Muscle of leg (tissue), 11 donors: ENCODE data around the gene PRKCE. TPM values are rescaled to one million over a fixed set of nuclear protein-coding genes. Genes with fewer than 3 reads are reported as not detected.
A peak's percentile ranks its signal among the peaks of the same experiment; 100 is the strongest.

ENCODE experiments used
- DNase-seq: peaks from one replicate; pipeline ENCODE4 v3.0.0; 2013
- H3K27ac ChIP-seq: one replicate; pipeline ENCODE4 v1.5.1; 2013; ENCODE audit warnings: mild to moderate bottlenecking, low read length, control low read depth
- H3K27me3 ChIP-seq: one replicate; pipeline ENCODE4 v1.6.1; 2013; ENCODE audit warnings: low read length; ENCODE audit not compliant: control insufficient read depth, insufficient read depth
- H3K36me3 ChIP-seq: one replicate; pipeline ENCODE4 v1.6.1; 2013; ENCODE audit warnings: low read length; ENCODE audit not compliant: control insufficient read depth, insufficient read depth
- H3K4me1 ChIP-seq: one replicate; pipeline ENCODE4 v1.6.1; 2013; ENCODE audit warnings: low read length; ENCODE audit not compliant: control insufficient read depth, insufficient read depth
- H3K4me3 ChIP-seq: one replicate; pipeline ENCODE4 v1.5.1; 2013; ENCODE audit warnings: low read length, control low read depth
- H3K9me3 ChIP-seq: replicated peaks from 2 replicates; pipeline ENCODE4 v1.6.1; 2013; ENCODE audit warnings: low read depth, low read length; ENCODE audit not compliant: control insufficient read depth
- WGBS: methylation state at CpG from one replicate; pipeline ENCODE4 v1.1.5; 2013; ENCODE audit warnings: missing lambda C conversion rate; ENCODE audit not compliant: insufficient coverage; 5-methylcytosine and 5-hydroxymethylcytosine counted together
- polyA plus RNA-seq, 8 donors: library from polyadenylated mRNA; unstranded; fragments of 120-200 nt; gene quantifications; one replicate each; pipeline versions ENCODE4 v1.2.1 to v1.2.3, GENCODE V29; 2013; ENCODE audit warnings: inconsistent platforms in 1 of 8, low replicate concordance in 1 of 8; ENCODE audit not compliant: insufficient read length in 8 of 8, insufficient read depth in 1 of 8
- total RNA-seq: library from RNA; stranded (reverse); fragments of 120-200 nt; gene quantifications from one replicate; pipeline ENCODE4 v1.2.4, GENCODE V29; 2013

Gene PRKCE
- total and polyA plus RNA-seq, 9 donors = 3.5 to 8.6 (median 6.3) TPM

DNA sequence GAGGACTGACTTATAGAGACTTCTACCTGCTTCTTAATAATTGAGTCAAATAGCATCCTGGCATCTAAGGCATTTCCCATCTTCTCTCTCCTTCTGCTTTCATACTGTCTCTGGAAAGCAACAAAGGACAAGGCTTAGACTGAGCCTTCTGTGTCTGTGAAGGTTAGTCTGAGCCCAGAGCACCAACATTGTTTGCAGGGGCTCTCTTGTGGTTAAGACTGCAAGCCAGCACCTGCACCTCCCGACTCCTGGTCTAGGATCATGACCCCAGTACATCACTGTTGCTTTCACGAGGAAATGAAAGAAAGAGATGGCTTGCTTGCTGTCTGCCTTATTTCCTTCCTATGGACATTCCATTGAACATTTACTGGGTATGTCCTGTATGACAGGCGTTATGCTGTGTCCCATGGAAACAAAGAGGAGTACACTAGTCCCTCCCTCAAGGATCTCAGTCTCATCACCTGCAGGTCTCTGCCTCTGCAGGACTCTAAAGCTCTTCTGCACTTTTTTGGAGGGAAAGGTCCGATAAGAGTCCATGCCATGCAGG is 330.0 kb downstream of the PRKCE start:
- Histone ChIP-seq H3K27ac (no peak overlapping the region), H3K4me1 (no peaks in the 10 kb centered on the region), H3K4me3 (no peak overlapping the region), H3K27me3 (peaks cover 3% of the 10 kb centered on the region), H3K36me3 (peaks cover 6% of the 10 kb centered on the region), H3K9me3 (no peaks in the 10 kb centered on the region)
- no peak for DNase-seq
- WGBS = 74% methylated on average over 4 of the region's 4 CpGs

DNA sequence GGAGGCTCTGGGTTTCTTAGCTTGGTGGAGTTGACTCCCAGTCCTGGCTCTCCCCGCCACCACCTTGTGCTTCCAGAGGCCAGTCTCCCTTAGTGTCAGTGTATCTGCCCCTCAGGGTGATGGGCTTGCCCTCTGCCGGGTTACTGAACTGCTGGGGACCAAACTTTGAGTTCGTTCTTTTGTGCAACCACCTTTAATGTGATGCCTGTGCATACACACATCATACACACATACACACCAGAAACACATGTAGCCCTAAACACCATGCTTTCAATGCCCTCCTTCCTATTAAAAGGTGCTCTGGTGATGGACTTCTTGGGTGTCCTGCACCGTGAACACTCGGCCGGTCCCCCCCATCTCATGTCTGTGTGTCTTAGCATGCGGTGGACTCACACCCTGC is 330.6 kb downstream of the PRKCE start:
- Histone ChIP-seq H3K4me1 (no peaks in the 10 kb centered on the region), H3K36me3 (peaks cover 6% of the 10 kb centered on the region), H3K27me3 (peaks cover 3% of the 10 kb centered on the region), H3K27ac (no peak overlapping the region), H3K4me3 (no peak overlapping the region), H3K9me3 (no peaks in the 10 kb centered on the region)
- no peak for DNase-seq
- WGBS = 98% methylated on average over 7 of the region's 7 CpGs

DNA sequence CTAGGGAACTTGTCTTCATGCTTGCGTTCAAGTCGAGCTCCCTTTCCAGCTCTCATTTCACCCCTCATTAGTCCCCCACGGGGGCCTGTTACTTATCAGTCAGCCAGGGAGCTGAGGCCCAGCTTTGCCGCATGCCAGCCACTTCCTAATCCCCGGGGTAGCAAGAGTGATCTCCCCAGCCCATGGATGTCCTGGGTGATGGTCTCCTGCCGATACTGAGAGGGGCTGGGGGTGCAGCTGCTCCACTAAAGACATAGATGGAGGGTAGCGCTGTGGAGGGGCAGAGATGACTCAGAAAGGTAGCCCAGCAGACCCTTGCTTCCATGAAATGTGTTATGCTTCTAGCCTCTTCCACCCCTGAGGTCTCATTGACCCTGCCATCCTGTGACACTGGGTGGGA is 331.7 kb downstream of the PRKCE start:
- Histone ChIP-seq H3K4me1 (peaks cover 4% of the 10 kb centered on the region), H3K27me3 (peaks cover 3% of the 10 kb centered on the region), H3K4me3 (no peak overlapping the region), H3K9me3 (no peaks in the 10 kb centered on the region), H3K27ac (no peak overlapping the region), H3K36me3 (peaks cover 6% of the 10 kb centered on the region)
- DNase-seq = no peak
- 85% methylated on average over 3 of the region's 7 CpGs for WGBS

DNA sequence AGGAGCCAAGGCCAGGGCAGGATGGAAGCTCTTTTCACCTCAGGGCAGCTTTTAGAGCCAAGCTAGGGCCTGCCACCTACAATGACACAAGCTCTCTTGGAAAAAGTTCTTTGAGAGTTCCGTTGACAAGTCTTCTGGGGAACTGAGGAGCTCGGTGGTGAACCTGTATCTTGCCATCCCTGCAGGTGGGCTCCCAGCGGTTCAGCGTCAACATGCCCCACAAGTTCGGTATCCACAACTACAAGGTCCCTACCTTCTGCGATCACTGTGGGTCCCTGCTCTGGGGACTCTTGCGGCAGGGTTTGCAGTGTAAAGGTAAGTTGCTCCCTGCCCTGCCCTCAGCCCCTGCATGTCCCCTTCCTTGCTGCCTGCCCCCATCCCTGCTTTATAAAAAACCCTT is 332.9 kb downstream of the PRKCE start:
- WGBS = 94% methylated on average over 7 of the region's 7 CpGs
- H3K27me3 ChIP-seq = peaks cover 3% of the 10 kb centered on the region
- H3K4me1 ChIP-seq = peaks cover 10% of the 10 kb centered on the region
- H3K36me3 ChIP-seq = peaks cover 6% of the 10 kb centered on the region
- no peak for DNase-seq
- H3K9me3 ChIP-seq = no peaks in the 10 kb centered on the region
- no peak overlapping the region for H3K27ac ChIP-seq
- H3K4me3 ChIP-seq = no peak overlapping the region

DNA sequence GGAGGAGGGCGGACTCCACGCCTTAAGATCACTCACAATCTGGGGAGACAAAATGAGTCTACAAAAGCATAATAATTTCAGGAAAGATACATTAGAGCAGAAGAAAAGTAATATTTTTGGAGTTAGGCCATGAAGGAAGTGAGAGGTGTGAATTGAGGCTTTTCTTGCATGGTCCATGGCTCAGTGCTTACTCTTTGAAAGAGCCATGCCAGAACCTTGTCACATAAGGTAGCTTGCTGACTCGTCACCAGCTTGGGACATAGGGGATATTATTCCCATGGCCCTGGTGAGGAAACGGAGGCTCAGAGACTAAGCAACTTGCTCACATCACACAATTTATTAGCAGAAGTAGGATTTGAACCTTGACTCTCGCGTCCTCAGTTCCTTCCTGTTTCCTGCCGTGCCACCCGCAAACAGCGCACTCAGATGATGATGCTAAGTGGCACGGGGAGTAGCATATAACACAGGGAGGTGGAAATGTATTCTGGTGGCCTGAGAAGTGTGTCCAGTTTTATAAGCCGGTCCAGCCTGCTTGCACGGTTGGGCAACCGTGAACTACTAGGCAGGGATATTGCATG is 333.5 kb downstream of the PRKCE start:
- peaks cover 3% of the 10 kb centered on the region for H3K27me3 ChIP-seq
- H3K27ac ChIP-seq = no peak overlapping the region
- WGBS = 93% methylated on average over 8 of the region's 13 CpGs
- no peaks in the 10 kb centered on the region for H3K9me3 ChIP-seq
- no peak for DNase-seq
- H3K4me1 ChIP-seq = peaks cover 11% of the 10 kb centered on the region
- peaks cover 6% of the 10 kb centered on the region for H3K36me3 ChIP-seq
- H3K4me3 ChIP-seq = no peak overlapping the region

DNA sequence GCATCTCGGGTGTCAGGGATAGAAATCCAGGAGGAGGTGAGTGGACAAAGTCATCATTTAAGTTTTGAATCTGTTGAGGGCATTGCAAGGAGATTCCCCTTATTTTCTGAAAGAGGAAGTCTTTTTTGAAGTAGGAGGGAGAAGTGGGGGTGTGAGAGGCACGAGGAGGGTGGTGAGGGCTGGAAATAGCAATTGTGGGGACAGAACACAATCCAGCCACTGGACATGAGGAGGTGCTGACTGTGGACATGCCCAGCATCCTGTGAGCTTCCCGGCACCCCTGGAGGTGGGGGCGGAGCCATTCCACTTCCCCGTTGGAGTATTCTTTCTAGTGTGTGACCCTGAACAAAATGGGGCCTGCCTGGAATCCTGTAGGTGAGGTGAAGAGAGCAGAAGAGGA is 335.0 kb downstream of the PRKCE start:
- 47% methylated on average over 5 of the region's 5 CpGs for WGBS
- no peak overlapping the region for H3K4me3 ChIP-seq
- no peak overlapping the region for H3K27ac ChIP-seq
- no peaks in the 10 kb centered on the region for H3K9me3 ChIP-seq
- DNase-seq = peak; percentile 49
- H3K4me1 ChIP-seq = peaks cover 11% of the 10 kb centered on the region
- peaks cover 6% of the 10 kb centered on the region for H3K36me3 ChIP-seq
- peaks cover 3% of the 10 kb centered on the region for H3K27me3 ChIP-seq

DNA sequence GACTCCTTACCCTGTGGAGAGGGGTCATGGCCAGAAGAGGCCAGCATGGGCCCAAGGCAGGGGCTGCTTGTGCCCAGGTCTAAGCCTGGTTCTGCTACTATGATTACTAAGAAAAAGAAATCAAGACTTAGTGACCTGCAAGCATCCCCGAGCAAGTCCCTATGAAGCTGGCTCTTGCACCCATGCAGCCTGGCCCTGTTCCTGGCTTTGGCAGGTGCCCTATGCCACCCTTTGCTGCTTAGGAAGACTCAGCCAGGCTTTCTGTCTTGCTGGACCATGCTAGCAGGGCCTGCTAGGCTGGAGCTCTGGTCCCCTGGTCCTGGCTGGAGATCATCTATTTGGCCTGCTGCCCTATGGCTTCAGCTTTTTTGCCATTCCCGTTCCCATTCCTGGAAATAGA is 336.4 kb downstream of the PRKCE start:
- H3K4me1 ChIP-seq = peaks cover 11% of the 10 kb centered on the region
- H3K4me3 ChIP-seq = no peak overlapping the region
- no peak for DNase-seq
- WGBS = 64% methylated on average over 2 of the region's 2 CpGs
- no peaks in the 10 kb centered on the region for H3K9me3 ChIP-seq
- H3K36me3 ChIP-seq = no peaks in the 10 kb centered on the region
- no peaks in the 10 kb centered on the region for H3K27me3 ChIP-seq
- no peak overlapping the region for H3K27ac ChIP-seq

DNA sequence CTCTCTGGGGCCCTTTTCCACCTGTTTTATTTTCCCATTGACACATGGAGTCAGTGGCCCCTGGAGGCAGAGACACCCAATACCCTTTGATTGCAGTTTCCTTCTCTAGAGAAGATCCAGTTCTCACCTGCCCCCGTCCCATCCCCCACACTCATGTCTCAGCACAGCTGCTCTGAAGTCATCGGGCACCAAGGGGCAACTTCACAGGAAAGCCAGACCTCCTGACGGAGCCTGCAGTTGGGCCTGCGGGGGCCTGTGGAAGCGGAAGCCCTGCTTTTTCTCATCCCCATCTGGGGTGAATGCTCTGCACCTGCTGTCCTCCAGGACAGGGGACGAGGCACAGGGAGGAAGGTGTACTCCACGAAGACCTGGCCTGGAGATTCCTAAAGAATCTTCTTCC is 337.4 kb downstream of the PRKCE start:
- WGBS = 67% methylated on average over 6 of the region's 7 CpGs
- DNase-seq = peak; percentile 43
- H3K27ac ChIP-seq = no peak overlapping the region

DNA sequence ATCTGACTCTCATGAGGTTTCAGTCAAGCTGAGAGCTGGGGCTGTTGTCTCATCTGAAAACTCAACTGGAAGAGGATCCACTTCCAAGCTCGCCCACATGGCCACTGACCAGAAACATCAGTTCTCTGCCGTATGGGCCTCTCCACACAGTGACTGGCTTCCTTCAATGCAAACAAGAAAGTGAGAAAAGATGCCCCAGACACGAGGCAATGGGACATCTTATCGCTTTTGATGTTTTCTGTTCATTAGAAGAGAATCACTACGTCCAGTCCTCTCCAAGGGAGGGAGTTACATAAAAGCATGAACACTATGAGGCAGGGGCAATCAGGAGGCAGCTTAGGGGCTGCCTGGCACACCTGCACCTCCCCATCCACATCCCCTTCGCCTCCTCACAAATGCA is 338.7 kb downstream of the PRKCE start:
- Histone ChIP-seq H3K27ac (no peak overlapping the region), H3K36me3 (no peaks in the 10 kb centered on the region), H3K9me3 (no peaks in the 10 kb centered on the region), H3K4me3 (no peak overlapping the region), H3K4me1 (peaks cover 13% of the 10 kb centered on the region), H3K27me3 (no peaks in the 10 kb centered on the region)
- DNase-seq = no peak
- WGBS = 94% methylated on average over 5 of the region's 6 CpGs

More for the DNA sequence above, 337.4 kb downstream of the PRKCE start:
- Histone ChIP-seq H3K4me1 (peaks cover 13% of the 10 kb centered on the region), H3K36me3 (no peaks in the 10 kb centered on the region), H3K9me3 (no peaks in the 10 kb centered on the region), H3K4me3 (no peak overlapping the region), H3K27me3 (no peaks in the 10 kb centered on the region)

DNA sequence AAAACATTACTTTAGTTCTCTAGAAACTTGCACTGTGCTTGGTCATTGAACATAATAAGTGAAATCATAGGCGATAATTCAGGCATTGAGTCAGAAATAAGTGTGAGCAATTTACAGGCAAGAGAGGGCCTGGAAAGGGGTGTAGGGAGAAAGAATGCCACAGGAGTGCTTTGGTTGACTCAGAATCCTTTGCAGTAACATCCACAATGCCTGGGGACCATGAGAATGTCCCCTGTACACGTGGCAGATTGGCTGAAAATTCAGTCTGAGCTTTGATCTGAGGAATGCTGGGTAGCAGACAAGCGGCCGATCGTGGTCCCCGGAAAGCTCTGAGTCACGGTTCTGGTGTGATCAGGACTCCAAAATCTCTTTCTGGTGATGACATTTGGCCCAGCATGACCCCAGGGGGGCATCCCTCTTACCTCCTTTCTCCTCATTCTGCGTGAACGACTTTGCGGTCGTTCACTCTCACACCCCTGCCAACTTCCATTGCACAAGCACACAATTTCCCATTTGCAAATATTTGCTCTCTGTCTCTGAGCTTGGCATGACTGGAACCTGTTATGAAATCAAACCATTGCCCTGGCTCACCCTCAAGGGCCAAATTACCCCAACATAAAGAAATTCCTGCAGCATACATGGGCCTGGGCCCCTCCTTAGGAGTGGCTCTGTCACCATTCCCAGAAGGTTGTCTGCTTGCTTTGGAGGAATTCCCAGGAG is 340.7 kb downstream of the PRKCE start:
- Histone ChIP-seq H3K4me1 (peaks cover 13% of the 10 kb centered on the region), H3K27ac (no peak overlapping the region), H3K9me3 (no peaks in the 10 kb centered on the region), H3K36me3 (no peaks in the 10 kb centered on the region), H3K4me3 (no peak overlapping the region), H3K27me3 (no peaks in the 10 kb centered on the region)
- DNase-seq = no peak
- 75% methylated on average over 11 of the region's 11 CpGs for WGBS
